PC-9 (cell line): ENCODE data around the gene MST1. TPM values are rescaled to one million over a fixed set of nuclear protein-coding genes. Genes with fewer than 3 reads are reported as not detected.

Experiments used
- BruUV-seq: library from RNA; stranded (reverse); fragments of 400-500 nt; replicated peaks from 2 replicates; lab custom pipeline; 2021; lab: Mats Ljungman, UMichigan
- CTCF ChIA-PET: fragments of 300-600 bp; sonication (Branson Sonifier 250); formaldehyde crosslinking; loops from one replicate; lab custom pipeline; 2022; ENCODE audit warnings: antibody characterized with exemption; lab: Charles Lee
- POLR2A ChIA-PET: fragments of 300-600 bp; sonication (Branson Sonifier 250); formaldehyde crosslinking; loops from one replicate; lab custom pipeline; 2022; ENCODE audit warnings: antibody characterized with exemption; ENCODE audit not compliant: unreplicated experiment; lab: Charles Lee
- DNase-seq, 2 experiments: peaks; one replicate each; pipeline versions ENCODE4 v3.0.0 to v3.0.0-alpha.2; 2015 to 2022; ENCODE audit warnings: mixed read lengths in 1 of 2
- H2AFZ ChIP-seq: fragments of 200-600 bp; sonication (generic); 2 replicates; pipeline ENCODE4 v1.8.1; 2017; ENCODE audit warnings: antibody characterized with exemption
- H3F3A ChIP-seq: fragments of 200-600 bp; sonication (generic); 2 replicates; pipeline ENCODE4 v1.8.1; 2017; ENCODE audit warnings: antibody characterized with exemption, mild to moderate bottlenecking, low read depth; ENCODE audit not compliant: insufficient read depth
- H3K27ac ChIP-seq: fragments of 200-600 bp; sonication (generic); 2 replicates; pipeline ENCODE4 v1.6.1; 2016; ENCODE audit warnings: mixed run types
- H3K27me3 ChIP-seq: fragments of 200-600 bp; sonication (generic); 2 replicates; pipeline ENCODE4 v1.6.1; 2016; ENCODE audit warnings: low read depth, mixed run types; ENCODE audit not compliant: insufficient read depth
- H3K36me3 ChIP-seq: fragments of 200-600 bp; sonication (generic); 2 replicates; pipeline ENCODE4 v1.6.1; 2016; ENCODE audit warnings: low read depth, mixed run types
- H3K4me1 ChIP-seq: fragments of 200-600 bp; sonication (generic); replicated peaks from 2 replicates; pipeline ENCODE4 v1.6.1; 2016; ENCODE audit warnings: mixed run types; ENCODE audit not compliant: insufficient read depth
- H3K4me2 ChIP-seq: fragments of 200-600 bp; sonication (generic); 2 replicates; pipeline ENCODE4 v1.6.1; 2017; ENCODE audit warnings: mixed run types
- H3K4me3 ChIP-seq: fragments of 200-600 bp; sonication (generic); 2 replicates; pipeline ENCODE4 v1.6.1; 2016; ENCODE audit warnings: mixed run types
- H3K79me2 ChIP-seq: fragments of 200-600 bp; sonication (generic); 2 replicates; pipeline ENCODE4 v1.6.1; 2017; ENCODE audit warnings: low read depth, mixed run types
- H3K9me2 ChIP-seq: fragments of 200-600 bp; sonication (generic); 2 replicates; pipeline ENCODE4 v1.8.1; 2017; ENCODE audit warnings: mild to moderate bottlenecking; ENCODE audit not compliant: insufficient read depth
- H3K9me3 ChIP-seq: fragments of 200-600 bp; sonication (generic); 2 replicates; pipeline ENCODE4 v1.8.1; 2016; ENCODE audit warnings: low read depth; ENCODE audit not compliant: insufficient read depth
- H4K20me1 ChIP-seq: fragments of 200-600 bp; sonication (generic); 2 replicates; pipeline ENCODE4 v1.8.1; 2017; ENCODE audit not compliant: insufficient read depth
- CTCF ChIP-seq: fragments of 200-600 bp; sonication (generic); conservative IDR thresholded peaks from 2 replicates; pipeline ENCODE4 v1.6.1; 2017; ENCODE audit warnings: mixed run types, antibody characterized with exemption, mild to moderate bottlenecking, moderate library complexity
- EZH2 ChIP-seq: fragments of 200-600 bp; sonication (generic); IDR thresholded peaks from 2 replicates; pipeline ENCODE4 v1.8.0; 2017; ENCODE audit warnings: antibody characterized with exemption, low read depth
- intact Hi-C: fragments of 100-400 bp; cut with micrococcal nuclease; formaldehyde crosslinking; loops from one replicate; pipeline ENCODE4 v1.10.0; 2022; ENCODE audit not compliant: unreplicated experiment
- total RNA-seq: library from RNA; stranded (reverse); gene quantifications from 2 replicates; pipeline ENCODE4 v1.2.3, GENCODE V29; 2021

Gene MST1
- total RNA-seq, 1 experiment from 2014 or later = 10.4 TPM

GRCh38 chr3:49727924-49728361, 38.7 kb upstream of the MST1 start:
- H3F3A ChIP-seq = peaks cover 18% of the 10 kb centered on the region; the same call in 1 of the 2 replicates
- TF ChIP-seq EZH2 (no peak), CTCF (no peak)
- no peaks in the 10 kb centered on the region; the same call in 1 of the 2 replicates for H4K20me1 ChIP-seq
- no peaks in the 10 kb centered on the region for H3K27me3 ChIP-seq
- ChIA-PET CTCF (no interaction called here), POLR2A (no interaction called here)
- intact Hi-C loops = no loop called here
- BruUV-seq = no TSS peak
- no peak overlapping the region for H3K4me2 ChIP-seq
- H3K4me1 ChIP-seq = peaks cover 8% of the 10 kb centered on the region; the same call in 1 of the 2 replicates
- no peak overlapping the region for H3K27ac ChIP-seq
- DNase-seq = no peak
- H3K36me3 ChIP-seq = no peaks in the 10 kb centered on the region
- peaks cover 3% of the 10 kb centered on the region for H3K79me2 ChIP-seq
- H2AFZ ChIP-seq = no peak overlapping the region
- H3K9me3 ChIP-seq = no peaks in the 10 kb centered on the region
- no peaks in the 10 kb centered on the region for H3K9me2 ChIP-seq
- no peak overlapping the region for H3K4me3 ChIP-seq

GRCh38 chr3:49727154-49727923, 38.1 kb upstream of the MST1 start:
- no peaks in the 10 kb centered on the region for H3K9me3 ChIP-seq
- peaks cover 13% of the 10 kb centered on the region; the same call in 1 of the 2 replicates for H3K4me1 ChIP-seq
- peaks cover 9% of the 10 kb centered on the region for H3K79me2 ChIP-seq
- no peak overlapping the region for H3K4me3 ChIP-seq
- H3K36me3 ChIP-seq = no peaks in the 10 kb centered on the region
- DNase-seq = no peak
- TF ChIP-seq CTCF = no peak
- TF ChIP-seq EZH2 = no peak
- H3K9me2 ChIP-seq = no peaks in the 10 kb centered on the region
- H3K4me2 ChIP-seq = no peak overlapping the region
- H2AFZ ChIP-seq = no peak overlapping the region
- POLR2A ChIA-PET = no interaction called here
- H4K20me1 ChIP-seq = no peaks in the 10 kb centered on the region; the same call in 1 of the 2 replicates
- H3F3A ChIP-seq = peaks cover 18% of the 10 kb centered on the region; the same call in 1 of the 2 replicates
- intact Hi-C loops = no loop called here
- BruUV-seq = no TSS peak
- CTCF ChIA-PET = no interaction called here
- H3K27me3 ChIP-seq = no peaks in the 10 kb centered on the region
- H3K27ac ChIP-seq = no peak overlapping the region

GRCh38 chr3:49725906-49726681, 36.8 kb upstream of the MST1 start:
- H3K4me3 ChIP-seq = no peak overlapping the region
- no peak overlapping the region for H2AFZ ChIP-seq
- no peak for DNase-seq
- intact Hi-C loops = no loop called here
- H3K36me3 ChIP-seq = no peaks in the 10 kb centered on the region
- H3K4me2 ChIP-seq = no peak overlapping the region
- no peak for TF ChIP-seq EZH2
- H3K79me2 ChIP-seq = peaks cover 9% of the 10 kb centered on the region
- peaks cover 15% of the 10 kb centered on the region; the same call in 1 of the 2 replicates for H3F3A ChIP-seq
- H3K4me1 ChIP-seq = peaks cover 13% of the 10 kb centered on the region; the same call in 1 of the 2 replicates
- H3K27ac ChIP-seq = no peak overlapping the region
- ChIA-PET CTCF (no interaction called here), POLR2A (interaction anchor here (0.6 to 0.7 kb wide), 3 partner anchors 16 to 1613 kb away, joined by 4 to 8 read pairs (median 5); no protein-coding TSS in a partner anchor)
- no peaks in the 10 kb centered on the region; the same call in 1 of the 2 replicates for H4K20me1 ChIP-seq
- H3K27me3 ChIP-seq = no peaks in the 10 kb centered on the region
- no peaks in the 10 kb centered on the region for H3K9me2 ChIP-seq
- no peaks in the 10 kb centered on the region for H3K9me3 ChIP-seq
- BruUV-seq = no TSS peak
